ENCODE measurements around the gene STIM1.

Gene STIM1

DNA sequence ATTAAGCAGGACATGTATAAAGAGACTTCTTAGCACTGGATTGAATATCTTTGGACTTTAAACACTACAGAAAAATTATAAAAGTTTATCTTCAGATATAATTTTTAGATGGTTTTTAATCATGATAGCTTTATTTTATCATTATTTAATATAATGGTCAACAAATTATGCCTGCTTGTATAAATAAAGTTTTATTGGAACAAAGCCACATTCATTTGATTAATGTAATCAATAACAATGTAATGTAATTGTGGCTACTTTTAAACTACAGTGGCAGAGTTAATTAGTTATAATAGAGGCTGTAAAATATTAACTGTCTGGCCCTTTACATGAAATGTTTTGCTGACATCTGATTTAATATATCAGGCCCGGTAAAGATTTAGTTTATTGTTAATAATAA, 70.0 kb downstream of the STIM1 start:
- DNase-seq, result no peak

DNA sequence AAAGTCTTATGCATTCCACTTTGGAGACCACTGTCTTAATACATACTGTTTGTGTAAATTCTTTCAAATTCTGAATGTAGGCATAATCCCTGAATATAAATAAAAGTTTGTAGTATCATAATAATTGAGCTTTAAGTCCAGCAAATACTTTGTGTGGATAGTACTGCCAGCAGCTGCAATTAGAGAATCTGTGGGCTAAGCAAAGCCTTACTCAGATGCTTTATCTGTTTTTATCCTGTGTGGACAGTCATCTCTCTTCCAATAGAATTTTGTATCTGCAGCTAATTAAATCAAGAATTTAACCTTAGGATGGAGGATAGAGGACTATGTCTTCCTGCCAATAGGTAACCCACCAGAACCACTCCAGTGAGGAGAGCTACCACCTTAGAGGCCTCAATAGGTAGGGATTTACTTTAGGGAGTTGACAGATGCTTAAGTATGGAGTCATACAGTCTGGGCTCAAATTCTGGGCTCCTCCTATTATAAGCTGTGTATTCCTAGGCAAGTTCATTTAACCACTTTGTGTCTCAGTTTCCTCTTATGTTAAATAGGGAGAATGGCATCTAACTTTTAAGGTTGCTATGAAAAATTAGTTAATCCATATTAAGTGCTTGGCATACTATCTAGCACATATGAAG, 71.1 kb downstream of the STIM1 start:
- no peak for DNase-seq

DNA sequence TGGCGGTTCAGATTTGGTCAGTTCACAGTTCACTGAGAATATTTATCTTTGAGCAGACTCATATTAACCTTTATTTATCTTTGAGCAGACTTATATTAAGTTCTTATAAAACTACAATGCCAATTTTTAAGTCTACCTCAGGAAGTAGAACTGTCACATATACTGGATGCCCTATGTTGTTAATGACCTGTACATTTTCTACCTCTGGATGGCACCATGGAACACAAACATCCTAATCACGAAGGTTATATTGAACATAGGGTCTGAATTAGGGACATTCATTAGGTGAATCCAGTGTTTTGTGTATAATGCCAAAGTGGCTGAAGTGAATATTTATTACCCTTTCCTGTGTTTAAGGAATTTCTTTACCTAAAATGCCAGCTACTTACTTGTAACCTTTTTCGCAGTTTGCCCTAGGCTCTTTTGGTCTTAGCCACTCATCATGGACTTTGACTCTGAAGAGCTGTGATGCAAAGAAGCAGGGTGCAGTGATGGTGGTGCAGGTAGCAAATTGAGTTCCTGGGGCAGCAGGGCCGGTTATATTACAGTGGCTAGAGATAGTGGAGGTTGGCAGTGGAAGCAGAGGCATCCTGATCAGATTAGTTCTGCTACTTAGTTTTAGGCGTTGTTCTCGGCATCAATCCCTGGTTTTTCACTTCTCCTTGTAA, 71.8 kb downstream of the STIM1 start:
- DNase-seq, result no peak

DNA sequence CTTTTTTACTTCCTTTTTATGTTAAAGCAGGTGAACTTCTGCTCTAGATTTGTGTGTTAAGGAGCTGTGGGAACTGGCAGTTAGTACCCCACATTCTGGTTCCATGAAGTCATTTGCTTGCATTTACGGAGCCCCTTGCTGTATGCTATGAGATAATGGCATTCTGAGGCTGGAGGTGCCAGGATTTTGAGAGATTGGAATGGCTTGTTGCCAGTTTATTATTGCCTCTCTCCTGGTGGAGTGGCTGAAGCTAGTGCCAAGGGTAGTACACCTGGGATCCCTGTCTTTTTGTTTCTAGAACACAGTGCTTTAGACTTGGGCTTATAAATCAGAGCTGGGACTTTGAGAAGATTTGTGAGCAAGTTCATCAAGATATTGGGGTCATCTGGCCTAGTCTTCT, 73.8 kb downstream of the STIM1 start:
- DNase-seq, result no peak

DNA sequence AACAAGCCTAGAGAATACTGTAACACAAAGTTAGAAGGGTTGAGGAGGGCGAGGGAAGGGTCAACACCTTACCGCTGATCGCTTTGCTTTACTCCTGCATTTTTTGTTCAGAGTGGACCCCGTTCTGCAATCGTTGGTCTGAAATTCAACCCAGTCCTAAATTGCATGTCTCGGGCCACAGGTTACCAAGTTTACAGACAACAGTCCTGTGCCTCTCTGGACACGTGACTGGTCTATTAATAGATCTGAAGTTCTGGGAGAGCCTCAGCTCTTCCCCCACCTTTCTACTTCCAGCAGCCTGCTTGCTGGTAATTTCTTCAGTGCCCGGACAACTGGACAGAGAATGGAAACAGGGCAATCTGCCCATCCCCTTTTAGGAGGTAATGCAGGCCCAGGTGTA, 74.2 kb downstream of the STIM1 start:
- DNase-seq, result no peak

DNA sequence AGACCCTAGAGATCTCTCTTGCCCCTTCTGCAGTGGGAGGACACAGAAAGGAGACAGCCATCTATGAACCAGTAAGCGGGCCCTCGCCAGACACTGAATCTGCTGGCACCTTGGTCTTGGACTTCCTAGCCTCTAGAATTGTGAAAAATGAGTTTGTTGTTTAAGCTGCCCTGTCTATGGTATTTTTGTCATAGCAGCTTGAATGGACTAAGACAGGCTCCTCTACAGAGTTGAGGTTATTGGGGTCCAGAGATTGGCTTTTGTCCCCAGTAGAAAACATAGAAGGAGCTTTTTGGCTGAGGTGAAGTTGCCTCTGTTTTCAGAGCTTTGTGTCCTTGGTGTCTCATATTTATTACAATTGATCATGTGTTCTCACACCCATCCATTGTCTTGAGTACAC, 77.2 kb downstream of the STIM1 start:
- no peak for DNase-seq

DNA sequence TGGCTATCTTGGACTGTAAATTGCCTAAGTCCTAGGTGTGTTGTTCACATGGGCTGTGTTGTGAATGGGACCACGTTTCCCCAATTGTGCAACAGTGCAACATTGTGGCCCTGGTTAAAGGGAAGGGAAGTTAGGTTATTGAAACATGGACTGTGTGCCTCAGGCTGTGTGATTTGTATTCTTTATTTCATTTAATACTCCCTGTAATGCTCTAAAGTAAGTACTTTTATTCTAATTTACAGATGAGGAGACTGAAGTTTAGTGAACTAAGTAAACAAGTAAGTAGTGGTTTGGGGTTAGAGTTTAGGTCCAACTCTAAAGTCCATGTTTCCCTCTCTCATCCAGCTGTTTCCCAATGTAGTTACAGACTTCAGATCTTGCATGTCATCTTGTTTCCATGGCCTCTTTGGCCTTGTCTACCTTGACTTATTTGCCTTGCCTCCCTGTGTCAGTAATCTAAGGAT, 77.7 kb downstream of the STIM1 start:
- no peak for DNase-seq

DNA sequence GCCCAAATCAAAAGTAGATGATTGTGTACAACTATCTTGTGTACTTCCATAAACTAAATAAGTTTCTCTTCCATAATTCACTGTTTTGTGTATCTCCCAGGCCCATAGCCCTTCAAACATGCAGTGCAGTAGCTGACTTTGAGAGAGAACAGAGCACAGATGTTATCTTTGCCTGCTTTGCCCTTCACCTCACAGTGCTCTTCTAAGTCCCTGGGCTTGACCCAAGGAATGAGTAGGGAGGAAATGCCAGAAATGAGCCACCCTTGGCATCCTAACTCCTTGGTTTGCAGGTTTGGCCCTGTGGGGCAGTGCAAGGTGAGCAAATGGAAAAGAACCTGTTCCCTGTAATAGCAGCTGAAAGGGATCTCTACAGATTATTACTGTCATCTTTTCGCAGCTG, 79.2 kb downstream of the STIM1 start:
- DNase-seq, result no peak

DNA sequence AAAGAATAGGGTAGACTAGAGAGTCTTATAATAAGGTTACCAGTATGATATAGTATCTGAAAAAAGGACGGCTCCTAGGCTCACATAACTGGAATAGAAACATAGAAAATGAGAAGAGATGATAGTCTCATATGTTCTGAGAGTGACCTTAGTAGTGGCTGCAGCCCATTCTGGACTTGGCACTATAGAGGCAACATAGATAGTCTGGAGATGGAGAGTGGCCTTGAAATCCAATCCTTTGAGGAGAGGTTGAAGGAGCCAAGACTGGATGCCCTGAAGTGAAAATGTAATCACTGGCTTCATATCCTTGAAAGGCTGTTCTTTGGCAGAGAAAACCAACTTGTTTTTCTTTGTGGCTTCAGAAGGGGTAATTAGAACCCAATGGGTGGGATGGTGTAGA, 81.1 kb downstream of the STIM1 start:
- no peak for DNase-seq

DNA sequence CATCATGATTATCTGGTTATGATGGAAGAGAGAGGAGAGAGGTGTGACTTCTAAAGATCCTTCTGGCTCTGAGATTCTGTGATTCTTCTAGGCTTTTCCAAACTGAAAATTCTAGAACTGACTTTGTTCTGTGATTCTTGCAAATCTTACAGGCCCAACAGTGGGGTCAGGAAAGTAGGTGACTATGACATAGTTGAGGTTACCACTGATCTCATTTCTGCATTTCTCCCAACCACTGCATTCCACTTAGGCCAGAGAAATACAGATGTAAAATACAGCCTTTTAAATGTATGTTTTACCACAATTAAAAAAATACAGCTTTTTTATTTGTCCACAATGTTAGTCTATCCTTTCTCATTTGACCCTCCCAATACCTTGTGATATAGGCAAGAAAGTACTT, 83.7 kb downstream of the STIM1 start:
- DNase-seq, result no peak

DNA sequence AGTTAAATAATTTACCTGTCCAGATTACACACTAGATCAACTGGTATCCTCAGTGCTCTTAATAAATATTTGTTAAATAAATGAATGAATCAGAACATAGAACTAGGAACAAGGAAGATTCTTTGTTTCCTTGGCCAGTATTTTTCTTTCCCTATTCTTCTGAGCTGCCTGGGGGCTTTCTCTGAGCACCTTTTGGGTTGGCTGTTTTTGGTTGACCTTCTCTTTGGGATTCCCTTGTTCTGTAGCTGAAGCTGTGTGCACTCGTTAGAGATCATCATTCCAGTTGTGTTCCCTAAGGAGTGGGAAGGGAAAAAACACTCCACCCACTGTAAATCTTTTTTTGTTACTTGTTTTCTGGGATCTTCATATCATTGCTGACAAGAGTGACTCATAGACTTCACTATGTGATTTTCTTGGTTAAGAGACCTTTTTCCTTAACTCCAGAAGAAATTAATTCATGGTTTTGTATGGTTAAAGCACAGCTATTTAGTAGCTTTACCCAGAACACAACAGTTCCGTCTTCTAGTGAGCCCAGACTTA, 84.3 kb downstream of the STIM1 start:
- DNase-seq, result no peak

DNA sequence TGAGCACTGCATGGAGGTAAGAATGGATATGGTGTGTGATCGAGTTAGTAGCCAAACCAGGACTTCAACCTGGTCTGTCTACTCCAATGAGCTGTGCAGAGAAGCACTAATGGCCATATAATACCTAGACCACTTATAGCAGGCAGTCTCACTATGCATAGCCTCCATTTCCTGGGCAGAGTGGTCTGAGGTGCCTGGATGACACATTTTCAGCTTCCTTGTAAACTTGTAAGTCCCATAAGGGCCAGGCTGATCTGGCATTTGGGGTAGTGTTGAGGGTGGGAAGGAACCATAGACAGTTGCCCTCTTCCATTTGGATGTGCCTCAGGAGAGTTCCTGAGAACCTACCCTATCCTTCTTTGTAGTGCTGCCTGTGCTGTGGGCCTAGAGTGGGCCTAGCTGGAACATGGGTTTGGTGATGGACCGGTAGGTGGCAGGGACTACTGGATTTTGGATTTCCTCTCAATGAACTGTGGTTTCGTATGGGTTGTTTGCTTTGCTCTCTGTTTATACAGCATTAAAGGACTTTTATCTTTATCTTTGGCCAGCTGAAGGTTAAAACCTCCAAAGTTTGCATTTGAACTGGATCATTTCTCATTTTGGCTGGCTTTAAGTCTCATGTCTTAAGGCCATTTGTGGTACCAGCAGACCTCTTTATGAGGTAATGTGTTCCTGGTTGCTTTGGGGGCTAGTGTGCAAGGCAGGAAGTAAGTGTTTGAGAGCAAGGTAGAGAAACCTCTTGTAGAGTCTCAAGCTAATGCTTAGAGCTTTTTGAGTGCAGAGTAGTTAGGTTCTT, 86.9 kb downstream of the STIM1 start:
- no peak for DNase-seq

DNA sequence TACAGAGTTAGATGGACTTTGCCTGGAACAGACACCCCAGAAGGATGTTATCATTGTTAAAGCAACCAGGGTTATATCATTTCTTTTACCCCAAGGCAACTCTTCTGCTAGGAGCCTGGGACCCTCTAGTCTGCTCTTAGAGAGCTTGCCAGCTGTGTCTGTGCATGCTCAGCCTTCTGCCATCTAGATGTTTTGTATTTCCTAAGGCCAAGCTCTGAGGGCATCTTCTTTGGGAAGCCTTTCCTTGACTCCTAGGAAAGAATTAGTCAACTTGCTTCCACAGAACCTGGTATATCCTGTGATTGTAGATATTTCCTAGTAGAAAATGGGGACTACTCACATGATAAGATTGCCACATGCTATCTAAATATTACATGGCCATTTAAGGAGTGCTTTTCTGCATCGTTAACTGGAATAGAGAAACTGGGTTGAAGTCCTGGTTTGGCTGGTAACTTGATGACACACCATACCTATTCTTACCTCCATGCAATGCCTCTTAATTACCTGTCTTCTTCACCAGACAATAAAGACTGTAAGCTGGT, 87.6 kb downstream of the STIM1 start:
- DNase-seq, result no peak

DNA sequence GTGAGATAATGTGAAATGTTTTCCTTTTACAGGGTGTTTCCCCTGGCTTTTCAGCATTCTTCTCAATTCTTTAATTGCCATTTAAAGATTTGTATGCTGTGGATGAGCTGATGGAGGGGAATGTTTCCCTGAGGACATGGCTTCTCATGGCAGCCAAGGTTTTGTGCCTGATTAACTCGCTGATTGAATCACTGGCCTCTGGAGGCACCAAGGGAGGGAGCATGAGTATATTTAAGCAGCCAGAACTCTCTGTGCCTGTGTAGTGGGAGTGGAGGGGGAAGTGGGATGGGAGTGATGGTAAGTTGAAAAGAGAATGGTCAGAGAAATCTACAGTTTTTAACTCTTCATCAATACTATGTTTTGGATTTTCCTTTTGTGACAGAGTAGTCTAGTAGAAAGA, 88.7 kb downstream of the STIM1 start:
- no peak for DNase-seq

DNA sequence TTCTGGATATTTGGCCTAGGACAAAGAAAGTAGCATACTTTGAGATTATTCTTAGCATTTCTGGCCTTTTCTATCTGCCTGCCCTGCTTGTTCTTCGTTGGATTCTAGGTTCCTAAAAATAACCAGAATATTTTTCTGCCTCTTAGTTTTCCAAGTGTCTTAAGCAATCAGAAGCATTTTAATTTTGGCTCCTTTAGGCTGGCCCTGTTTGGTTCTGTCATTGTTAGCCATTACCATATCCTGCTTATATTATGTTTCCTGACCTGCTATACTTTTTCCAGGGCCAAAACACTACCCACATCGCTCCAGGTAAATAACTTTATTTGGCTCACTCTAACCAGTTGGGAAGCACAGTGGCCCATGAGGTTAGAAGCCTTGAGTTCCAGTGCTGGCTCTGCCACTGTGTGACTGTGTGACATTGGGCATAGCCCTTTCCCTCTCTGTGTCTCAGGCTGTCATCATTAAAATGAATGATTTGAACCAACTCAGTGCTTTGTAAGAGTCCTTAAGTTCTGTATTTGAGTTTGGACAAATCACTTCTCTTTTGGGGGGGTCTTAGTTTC, 91.1 kb downstream of the STIM1 start:
- no peak for DNase-seq

DNA sequence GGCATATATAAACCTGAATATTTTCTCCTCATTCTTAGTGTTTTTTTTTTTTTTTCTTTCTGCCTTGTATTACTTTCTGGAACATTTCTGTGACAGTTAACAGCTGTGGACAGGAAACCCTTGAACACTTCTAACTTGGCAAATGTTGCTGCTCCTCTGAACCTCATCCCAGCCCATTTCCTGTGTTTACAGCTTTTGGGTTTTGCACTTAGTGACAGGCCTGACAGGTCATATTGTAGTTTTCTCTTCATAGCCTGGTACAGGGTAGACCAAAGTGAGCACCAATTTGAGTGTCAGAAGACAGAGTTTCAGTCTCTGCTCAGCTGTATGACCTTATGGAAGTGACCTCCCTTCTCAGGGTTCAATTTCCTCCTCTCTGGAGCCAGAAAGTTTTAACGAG, 91.6 kb downstream of the STIM1 start:
- DNase-seq, result peak; percentile 64

DNA sequence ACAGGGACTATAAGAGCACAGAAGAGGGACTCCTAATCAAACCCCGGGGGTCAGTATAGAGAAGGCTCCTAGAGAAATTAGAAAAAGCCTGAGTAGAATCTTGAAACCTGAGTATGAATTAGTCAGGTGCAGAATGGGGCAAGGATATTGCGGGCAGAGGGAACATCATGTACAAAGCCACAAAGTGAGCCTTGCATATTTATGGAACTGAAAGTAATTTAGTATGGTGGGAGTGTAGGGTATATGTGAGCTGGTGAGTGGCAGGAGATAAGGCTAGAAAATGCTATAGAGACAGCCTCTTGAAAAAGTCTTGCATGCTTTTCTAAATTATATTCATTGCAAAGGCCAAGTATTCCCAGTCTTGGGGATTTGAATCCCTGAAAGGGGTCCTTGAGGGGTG, 93.7 kb downstream of the STIM1 start:
- no peak for DNase-seq

DNA sequence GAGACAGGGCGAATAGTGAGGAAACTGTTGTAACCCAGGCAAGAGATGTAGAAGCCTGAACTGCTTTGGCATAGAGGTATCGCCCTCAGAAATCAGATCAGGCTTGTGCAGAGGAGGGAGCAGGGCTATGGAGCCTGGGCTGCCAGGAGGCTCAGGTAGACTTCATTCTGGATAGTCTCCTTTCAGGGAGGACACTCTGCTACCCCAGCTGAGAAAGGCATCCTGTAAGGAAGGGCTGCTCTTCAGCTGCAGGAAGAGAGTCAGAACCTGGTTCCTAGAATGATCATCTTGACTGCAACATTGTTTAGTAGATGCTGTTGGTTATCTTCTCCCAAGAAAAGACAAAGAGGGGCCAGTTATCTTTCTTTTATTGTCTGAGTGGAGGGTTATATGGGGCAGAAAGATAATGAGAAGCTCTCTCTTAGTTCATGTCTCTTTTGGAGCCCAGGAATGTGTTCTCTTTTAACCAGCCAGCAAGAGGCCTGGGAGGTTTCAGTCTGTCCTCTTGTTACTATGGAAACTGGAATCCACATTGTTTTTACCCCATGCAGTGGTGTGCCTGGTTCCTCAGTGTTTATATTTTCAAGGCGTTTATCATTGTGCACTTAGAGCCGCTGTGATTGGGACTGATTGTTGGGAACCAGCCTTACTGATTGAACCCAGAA, 95.7 kb downstream of the STIM1 start:
- no peak for DNase-seq

DNA sequence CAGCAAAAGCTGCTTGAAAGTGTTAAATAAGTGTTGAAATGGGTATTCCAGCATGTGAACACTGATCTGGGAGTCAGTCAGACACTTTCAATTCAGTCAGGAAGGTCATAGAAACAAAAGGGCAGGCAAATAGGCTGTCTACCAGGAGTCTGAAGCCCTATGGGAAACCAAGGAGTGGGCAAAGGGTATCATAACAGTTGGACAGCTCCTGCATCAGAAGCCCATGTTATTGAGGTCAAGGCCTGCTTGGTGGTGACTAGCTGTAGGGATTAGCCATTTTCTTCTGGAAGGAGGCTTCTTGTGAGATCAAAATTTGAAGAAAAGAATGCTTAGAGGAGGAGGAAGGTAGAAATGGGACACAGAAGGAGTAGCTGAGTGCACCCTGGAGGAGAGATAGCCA, 97.3 kb downstream of the STIM1 start:
- no peak for DNase-seq

DNA sequence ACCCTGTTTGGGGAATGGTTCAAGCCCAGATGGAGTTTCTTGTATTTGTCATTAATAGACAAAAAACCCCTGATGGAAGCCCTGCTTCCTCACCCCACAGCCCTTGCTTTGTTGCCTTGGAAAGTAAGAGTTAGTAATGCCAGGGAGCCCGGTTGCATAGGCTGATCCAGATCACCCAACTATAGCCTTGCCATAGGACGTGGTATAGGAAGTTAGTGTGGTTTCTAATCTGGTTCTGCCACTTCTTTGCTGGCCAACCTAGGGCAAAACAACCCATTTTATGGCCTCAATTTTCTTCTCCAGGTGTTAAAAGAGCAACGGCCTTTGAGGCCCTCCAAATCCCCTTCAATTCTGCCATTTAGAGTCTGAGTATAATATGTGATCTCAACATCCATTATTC, 97.9 kb downstream of the STIM1 start:
- DNase-seq, result no peak

DNA sequence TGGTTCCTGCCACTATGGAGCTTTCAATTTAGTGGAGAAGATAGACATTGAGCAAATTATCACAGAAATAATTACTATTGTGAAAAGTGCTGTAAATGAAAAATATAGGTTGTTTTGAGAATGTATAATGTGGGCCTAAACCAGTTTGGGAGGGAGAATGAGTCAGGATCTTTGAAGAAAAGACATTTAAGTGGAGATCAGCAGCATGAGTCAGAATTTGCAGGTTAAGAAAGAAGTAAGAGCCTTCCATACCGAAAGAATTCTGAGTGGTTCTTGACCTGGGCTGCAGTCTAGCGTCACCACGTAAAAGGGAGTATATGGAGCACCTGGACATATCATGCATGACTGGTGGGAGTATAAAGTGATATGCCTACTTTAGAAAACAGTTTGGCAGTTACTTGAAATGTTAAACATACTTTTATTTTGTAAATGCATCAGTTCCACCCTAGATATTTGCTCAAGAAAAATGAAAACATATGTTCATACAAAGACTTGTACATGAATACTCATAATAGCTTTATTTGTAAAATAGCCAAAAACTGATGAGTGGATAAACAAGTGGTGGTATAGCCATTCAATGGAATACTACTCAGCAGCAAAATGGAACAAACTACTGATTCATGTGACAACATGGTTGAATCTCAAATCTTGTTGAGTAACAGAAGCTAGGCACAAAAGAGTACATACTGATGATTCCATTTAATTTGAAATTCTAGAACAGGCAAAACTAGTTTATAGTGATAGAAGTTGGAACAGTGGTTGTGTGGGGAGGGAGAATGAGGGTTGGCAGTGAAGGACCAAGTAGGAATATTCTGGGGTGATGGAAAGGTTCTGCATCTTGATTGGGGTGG, 99.2 kb downstream of the STIM1 start:
- DNase-seq, result no peak

DNA sequence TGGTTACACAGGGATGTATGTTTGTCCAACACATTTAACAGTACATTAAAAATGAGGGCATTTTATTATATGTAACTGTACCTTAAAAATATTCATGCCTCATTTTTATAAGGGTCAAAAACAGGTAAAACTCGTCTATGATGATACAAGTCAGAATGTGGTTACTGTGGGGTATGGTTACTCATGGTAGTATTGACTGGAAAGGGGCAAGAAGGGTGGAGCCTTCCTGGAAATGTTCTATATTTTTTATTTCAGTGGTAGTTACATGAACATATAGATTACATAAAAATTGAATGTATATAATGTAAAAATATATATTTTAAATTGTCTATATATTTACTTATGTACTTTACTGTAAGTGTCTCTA, 99.8 kb downstream of the STIM1 start:
- no peak for DNase-seq
